ENCODE data around the gene SMG6.

DNA sequence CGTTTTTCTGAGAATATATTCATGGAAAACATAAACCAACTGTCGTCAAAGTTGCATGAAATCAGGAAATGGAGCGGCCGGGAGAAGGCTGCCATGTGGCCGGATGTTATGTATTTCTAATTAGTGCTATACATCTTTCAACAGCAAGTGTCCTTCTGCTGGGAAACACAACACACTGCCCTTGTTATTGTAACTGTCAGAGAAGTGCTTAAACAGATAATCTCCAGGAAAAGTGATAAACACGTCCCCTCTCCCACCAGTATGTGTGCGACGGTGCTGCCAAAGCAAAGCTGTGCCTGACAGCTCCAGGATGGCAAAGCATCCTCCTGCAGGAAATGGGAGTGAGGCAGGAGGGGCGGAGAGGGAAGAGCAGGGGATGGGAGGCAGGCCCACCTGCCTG lies 111.8 kb downstream of the SMG6 start:
- TF ChIP-seq, protein P1, sequence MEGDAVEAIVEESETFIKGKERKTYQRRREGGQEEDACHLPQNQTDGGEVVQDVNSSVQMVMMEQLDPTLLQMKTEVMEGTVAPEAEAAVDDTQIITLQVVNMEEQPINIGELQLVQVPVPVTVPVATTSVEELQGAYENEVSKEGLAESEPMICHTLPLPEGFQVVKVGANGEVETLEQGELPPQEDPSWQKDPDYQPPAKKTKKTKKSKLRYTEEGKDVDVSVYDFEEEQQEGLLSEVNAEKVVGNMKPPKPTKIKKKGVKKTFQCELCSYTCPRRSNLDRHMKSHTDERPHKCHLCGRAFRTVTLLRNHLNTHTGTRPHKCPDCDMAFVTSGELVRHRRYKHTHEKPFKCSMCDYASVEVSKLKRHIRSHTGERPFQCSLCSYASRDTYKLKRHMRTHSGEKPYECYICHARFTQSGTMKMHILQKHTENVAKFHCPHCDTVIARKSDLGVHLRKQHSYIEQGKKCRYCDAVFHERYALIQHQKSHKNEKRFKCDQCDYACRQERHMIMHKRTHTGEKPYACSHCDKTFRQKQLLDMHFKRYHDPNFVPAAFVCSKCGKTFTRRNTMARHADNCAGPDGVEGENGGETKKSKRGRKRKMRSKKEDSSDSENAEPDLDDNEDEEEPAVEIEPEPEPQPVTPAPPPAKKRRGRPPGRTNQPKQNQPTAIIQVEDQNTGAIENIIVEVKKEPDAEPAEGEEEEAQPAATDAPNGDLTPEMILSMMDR (conservative IDR thresholded peaks at IDR 0.05; ENCODE audit: low read depth, low read length), result no peak
- no peak for TF ChIP-seq POLR2A (IDR thresholded peaks at IDR 0.05; ENCODE audit: low read depth, low read length)
- no peak for TF ChIP-seq CEBPB (IDR thresholded peaks at IDR 0.05; ENCODE audit: low read depth, low read length)
- TF ChIP-seq, protein P2, sequence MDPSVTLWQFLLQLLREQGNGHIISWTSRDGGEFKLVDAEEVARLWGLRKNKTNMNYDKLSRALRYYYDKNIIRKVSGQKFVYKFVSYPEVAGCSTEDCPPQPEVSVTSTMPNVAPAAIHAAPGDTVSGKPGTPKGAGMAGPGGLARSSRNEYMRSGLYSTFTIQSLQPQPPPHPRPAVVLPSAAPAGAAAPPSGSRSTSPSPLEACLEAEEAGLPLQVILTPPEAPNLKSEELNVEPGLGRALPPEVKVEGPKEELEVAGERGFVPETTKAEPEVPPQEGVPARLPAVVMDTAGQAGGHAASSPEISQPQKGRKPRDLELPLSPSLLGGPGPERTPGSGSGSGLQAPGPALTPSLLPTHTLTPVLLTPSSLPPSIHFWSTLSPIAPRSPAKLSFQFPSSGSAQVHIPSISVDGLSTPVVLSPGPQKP (IDR thresholded peaks at IDR 0.05; ENCODE audit: borderline replicate concordance, low read depth, low read length), result no peak
- no peak for TF ChIP-seq RAD21 (IDR thresholded peaks at IDR 0.05; ENCODE audit: low read length)
- TF ChIP-seq SMC3 (IDR thresholded peaks at IDR 0.05; ENCODE audit: low read depth, low read length), result no peak
- TF ChIP-seq RCOR1 (IDR thresholded peaks at IDR 0.05; ENCODE audit: insufficient replicate concordance, low read length), result no peak
- TF ChIP-seq, protein P3, sequence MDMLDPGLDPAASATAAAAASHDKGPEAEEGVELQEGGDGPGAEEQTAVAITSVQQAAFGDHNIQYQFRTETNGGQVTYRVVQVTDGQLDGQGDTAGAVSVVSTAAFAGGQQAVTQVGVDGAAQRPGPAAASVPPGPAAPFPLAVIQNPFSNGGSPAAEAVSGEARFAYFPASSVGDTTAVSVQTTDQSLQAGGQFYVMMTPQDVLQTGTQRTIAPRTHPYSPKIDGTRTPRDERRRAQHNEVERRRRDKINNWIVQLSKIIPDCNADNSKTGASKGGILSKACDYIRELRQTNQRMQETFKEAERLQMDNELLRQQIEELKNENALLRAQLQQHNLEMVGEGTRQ (IDR thresholded peaks at IDR 0.05; ENCODE audit: low read depth, low read length), result no peak
- TF ChIP-seq BHLHE40 (IDR thresholded peaks at IDR 0.05; ENCODE audit: low read depth, low read length), result no peak
- TF ChIP-seq MXI1 (IDR thresholded peaks at IDR 0.05; ENCODE audit: borderline replicate concordance, low read depth, low read length), result no peak
- TF ChIP-seq MAZ (IDR thresholded peaks at IDR 0.05; ENCODE audit: borderline replicate concordance, low read depth, low read length), result no peak
